Transverse colon (tissue), 4 donors: ENCODE results near the gene DNASE1L2.

Experiments
- EP300 ChIP-seq: sonication (generic); formaldehyde crosslinking; IDR thresholded peaks from one replicate; pipeline ENCODE4 v1.6.1; 2017; ENCODE audit warnings: antibody characterized with exemption, low read depth
- POLR2A ChIP-seq: fragments of 450-650 bp; IDR thresholded peaks from one replicate; pipeline ENCODE4 v1.6.1; 2016; ENCODE audit warnings: antibody characterized with exemption, mild to moderate bottlenecking, moderate library complexity
- POLR2AphosphoS5 ChIP-seq, 3 donors: sonication (generic); formaldehyde crosslinking; IDR thresholded peaks; one replicate each; pipeline ENCODE4 v1.6.1; 2016; ENCODE audit warnings: antibody characterized with exemption in 3 of 3
- TF ChIP-seq, protein P1 (sequence below), 5 experiments: fragments of 200-600 bp in 3 of 5; fragments of 450-650 bp in 2 of 5; sonication (generic) in 3 of 5; IDR thresholded peaks; 1 replicate in 2 of 5; 2 replicates in 3 of 5; pipeline ENCODE4 v1.5.1; 2016 to 2017; ENCODE audit warnings: antibody characterized with exemption in 5 of 5, inconsistent platforms in 3 of 5, mild to moderate bottlenecking in 2 of 5, moderate library complexity in 1 of 5

DNA sequence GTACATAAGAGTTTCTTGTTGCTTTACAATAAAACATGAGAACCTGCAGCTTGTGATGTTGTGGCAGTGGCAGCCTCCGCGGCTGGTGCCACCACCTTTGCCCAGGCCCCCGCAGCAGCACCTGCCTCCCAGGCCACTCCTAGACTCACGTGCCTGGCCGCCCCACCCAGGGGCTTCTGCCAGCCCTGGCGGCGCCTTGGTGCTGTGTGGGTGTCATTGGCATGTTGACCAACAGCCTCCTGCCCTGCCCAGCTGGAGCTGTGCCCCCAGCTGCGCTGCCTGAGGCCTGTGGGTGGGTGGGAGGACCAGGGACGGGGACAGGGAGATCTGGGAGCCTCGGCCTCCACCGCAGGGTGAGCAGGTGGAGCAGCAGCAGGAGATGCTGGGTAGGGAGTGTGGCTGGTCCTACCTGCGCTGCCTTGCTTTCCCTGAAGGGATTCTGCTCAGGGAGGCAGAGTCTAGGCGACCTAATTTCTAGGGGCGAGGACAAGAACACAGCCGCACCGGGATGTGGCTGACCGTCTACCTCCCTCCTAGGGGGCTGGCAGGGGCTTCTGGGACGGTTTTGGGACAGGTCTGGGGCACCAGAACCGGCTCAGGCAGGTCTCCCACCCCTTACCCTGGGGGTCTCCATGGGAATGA lies 428 bp upstream of the DNASE1L2 start:
- no peak for TF ChIP-seq POLR2AphosphoS5 (IDR thresholded peaks at IDR 0.05)
- TF ChIP-seq, protein P1, sequence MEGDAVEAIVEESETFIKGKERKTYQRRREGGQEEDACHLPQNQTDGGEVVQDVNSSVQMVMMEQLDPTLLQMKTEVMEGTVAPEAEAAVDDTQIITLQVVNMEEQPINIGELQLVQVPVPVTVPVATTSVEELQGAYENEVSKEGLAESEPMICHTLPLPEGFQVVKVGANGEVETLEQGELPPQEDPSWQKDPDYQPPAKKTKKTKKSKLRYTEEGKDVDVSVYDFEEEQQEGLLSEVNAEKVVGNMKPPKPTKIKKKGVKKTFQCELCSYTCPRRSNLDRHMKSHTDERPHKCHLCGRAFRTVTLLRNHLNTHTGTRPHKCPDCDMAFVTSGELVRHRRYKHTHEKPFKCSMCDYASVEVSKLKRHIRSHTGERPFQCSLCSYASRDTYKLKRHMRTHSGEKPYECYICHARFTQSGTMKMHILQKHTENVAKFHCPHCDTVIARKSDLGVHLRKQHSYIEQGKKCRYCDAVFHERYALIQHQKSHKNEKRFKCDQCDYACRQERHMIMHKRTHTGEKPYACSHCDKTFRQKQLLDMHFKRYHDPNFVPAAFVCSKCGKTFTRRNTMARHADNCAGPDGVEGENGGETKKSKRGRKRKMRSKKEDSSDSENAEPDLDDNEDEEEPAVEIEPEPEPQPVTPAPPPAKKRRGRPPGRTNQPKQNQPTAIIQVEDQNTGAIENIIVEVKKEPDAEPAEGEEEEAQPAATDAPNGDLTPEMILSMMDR (IDR thresholded peaks at IDR 0.05): no peak
- no peak for TF ChIP-seq POLR2A
- TF ChIP-seq EP300: no peak
